ENCODE measurements around the gene CFAP61. TPM values are rescaled to one million over a fixed set of nuclear protein-coding genes. Genes with fewer than 3 reads are reported as not detected.
A peak's percentile ranks its signal among the peaks of the same experiment; 100 is the strongest.

CFAP61 gene
- total RNA-seq, 1 experiment from 2014 or later = 0.61 TPM

DNA sequence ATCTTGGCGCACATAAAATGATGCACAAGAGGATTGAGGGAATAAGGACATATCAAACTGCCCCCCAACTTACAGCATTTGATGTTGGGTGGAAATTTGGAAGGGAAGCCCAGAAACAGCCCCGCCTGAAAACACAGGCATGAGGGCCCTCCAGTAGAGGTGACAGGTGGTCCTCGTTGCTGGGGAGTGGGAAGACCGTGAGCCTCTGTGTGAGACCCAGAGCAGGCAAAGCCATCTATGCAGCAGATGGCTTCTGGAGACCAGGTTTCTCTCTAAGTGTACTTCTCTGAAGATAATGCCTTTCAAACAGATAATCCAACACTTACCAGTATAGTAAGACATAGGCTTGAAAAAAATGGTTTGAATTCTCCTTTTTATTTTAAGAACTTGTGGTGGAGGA, 183.3 kb downstream of the CFAP61 start:
- ChIA-PET POLR2A (no interaction called here), CTCF (interaction anchor here (0.6 kb wide), 1 partner anchor 16 kb away, joined by 3 read pairs; no protein-coding TSS in a partner anchor)

DNA sequence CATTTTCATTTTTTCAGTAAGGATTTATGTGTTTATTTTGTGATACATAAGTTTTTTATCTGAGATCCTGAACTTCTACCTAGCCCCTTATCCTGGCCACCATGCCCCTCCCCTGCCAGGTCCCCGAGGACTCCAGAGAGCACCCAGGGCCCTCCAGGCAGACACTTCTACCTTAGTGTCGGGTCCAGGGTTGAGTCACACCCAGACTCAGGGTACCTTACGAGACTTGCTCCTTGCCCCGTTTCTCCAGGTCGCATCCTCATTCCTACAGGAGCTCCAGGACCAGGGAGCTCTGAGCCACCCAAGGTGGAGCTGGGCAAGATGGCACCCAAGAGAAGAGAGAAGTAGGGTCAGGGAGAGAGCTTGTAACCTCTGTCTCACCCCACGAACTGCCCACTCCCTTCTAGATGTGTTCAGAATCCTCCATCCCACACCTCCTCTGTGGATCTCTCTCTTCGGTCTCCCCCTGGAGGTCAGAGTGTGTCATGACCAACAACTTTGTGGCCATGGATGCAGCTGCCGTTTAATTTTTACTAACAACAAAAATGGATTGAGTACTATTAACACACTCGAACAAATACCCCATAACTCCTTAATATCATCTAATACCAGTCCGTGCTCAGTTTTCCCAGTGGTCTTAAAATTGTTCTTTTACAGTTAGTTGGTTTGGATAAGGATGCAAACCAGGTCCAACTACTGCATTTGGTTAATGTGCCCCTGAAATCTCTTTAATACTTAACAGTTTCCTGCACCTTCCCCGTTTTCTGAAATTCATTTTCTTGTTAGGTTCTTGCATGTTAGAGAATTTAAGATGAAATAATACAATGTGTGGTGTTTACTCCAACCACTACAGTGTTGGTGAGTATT, 185.0 kb downstream of the CFAP61 start:
- TF ChIP-seq TCF7 (CRISPR knock-in tag; IDR thresholded peaks at IDR 0.05; ENCODE audit: low read depth) (no peak), ESRRA (CRISPR knock-in tag; IDR thresholded peaks at IDR 0.05; ENCODE audit: borderline replicate concordance) (no peak), ELF4 (CRISPR knock-in tag; IDR thresholded peaks at IDR 0.05; ENCODE audit: low read depth) (no peak), MYBL2 (CRISPR knock-in tag; IDR thresholded peaks at IDR 0.05) (no peak)
- TF ChIP-seq, protein P1, sequence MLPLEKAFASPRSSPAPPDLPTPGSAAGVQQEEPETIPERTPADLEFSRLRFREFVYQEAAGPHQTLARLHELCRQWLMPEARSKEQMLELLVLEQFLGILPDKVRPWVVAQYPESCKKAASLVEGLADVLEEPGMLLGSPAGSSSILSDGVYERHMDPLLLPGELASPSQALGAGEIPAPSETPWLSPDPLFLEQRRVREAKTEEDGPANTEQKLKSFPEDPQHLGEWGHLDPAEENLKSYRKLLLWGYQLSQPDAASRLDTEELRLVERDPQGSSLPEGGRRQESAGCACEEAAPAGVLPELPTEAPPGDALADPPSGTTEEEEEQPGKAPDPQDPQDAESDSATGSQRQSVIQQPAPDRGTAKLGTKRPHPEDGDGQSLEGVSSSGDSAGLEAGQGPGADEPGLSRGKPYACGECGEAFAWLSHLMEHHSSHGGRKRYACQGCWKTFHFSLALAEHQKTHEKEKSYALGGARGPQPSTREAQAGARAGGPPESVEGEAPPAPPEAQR (CRISPR knock-in tag; IDR thresholded peaks at IDR 0.05) = no peak
- TF ChIP-seq, protein P2, sequence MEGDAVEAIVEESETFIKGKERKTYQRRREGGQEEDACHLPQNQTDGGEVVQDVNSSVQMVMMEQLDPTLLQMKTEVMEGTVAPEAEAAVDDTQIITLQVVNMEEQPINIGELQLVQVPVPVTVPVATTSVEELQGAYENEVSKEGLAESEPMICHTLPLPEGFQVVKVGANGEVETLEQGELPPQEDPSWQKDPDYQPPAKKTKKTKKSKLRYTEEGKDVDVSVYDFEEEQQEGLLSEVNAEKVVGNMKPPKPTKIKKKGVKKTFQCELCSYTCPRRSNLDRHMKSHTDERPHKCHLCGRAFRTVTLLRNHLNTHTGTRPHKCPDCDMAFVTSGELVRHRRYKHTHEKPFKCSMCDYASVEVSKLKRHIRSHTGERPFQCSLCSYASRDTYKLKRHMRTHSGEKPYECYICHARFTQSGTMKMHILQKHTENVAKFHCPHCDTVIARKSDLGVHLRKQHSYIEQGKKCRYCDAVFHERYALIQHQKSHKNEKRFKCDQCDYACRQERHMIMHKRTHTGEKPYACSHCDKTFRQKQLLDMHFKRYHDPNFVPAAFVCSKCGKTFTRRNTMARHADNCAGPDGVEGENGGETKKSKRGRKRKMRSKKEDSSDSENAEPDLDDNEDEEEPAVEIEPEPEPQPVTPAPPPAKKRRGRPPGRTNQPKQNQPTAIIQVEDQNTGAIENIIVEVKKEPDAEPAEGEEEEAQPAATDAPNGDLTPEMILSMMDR (IDR thresholded peaks at IDR 0.05) = peak; percentile 72
- Mint-ChIP-seq H3K27ac (no peak overlapping the region), H3K9me3 (no peaks in the 10 kb centered on the region; the same call in 1 of the 2 replicates), H3K27me3 (ENCODE audit: low read depth) (peaks cover 4% of the 10 kb centered on the region; the same call in 1 of the 2 replicates), H3K4me3 (no peak overlapping the region), H3K4me1 (peaks cover 10% of the 10 kb centered on the region), H3K36me3 (no peaks in the 10 kb centered on the region)
- peak; percentile 54 for DNase-seq (ENCODE audit: low spot score)
- ChIA-PET CTCF (interaction anchor here (0.6 to 3.7 kb wide), 26 partner anchors 9 to 601 kb away, joined by 3 to 19 read pairs (median 4); partner anchors contain the start of genes CFAP61 and CRNKL1), POLR2A (no interaction called here)
- ATAC-seq = peak; percentile 92

More for the DNA sequence above, 183.3 kb downstream of the CFAP61 start:
- ATAC-seq (no peak), DNase-seq (ENCODE audit: low spot score) (no peak)
- Mint-ChIP-seq H3K9me3 (no peaks in the 10 kb centered on the region), H3K27ac (no peak overlapping the region), H3K4me3 (no peak overlapping the region), H3K27me3 (ENCODE audit: low read depth) (peaks cover 4% of the 10 kb centered on the region; the same call in 1 of the 2 replicates), H3K36me3 (no peaks in the 10 kb centered on the region), H3K4me1 (peaks cover 12% of the 10 kb centered on the region)
- TF ChIP-seq JAZF1 (CRISPR knock-in tag; IDR thresholded peaks at IDR 0.05) = no peak
- TF ChIP-seq, protein P3, sequence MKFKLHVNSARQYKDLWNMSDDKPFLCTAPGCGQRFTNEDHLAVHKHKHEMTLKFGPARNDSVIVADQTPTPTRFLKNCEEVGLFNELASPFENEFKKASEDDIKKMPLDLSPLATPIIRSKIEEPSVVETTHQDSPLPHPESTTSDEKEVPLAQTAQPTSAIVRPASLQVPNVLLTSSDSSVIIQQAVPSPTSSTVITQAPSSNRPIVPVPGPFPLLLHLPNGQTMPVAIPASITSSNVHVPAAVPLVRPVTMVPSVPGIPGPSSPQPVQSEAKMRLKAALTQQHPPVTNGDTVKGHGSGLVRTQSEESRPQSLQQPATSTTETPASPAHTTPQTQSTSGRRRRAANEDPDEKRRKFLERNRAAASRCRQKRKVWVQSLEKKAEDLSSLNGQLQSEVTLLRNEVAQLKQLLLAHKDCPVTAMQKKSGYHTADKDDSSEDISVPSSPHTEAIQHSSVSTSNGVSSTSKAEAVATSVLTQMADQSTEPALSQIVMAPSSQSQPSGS (CRISPR knock-in tag; IDR thresholded peaks at IDR 0.05; ENCODE audit: borderline replicate concordance, low read depth) = no peak
- TF ChIP-seq, protein P4, sequence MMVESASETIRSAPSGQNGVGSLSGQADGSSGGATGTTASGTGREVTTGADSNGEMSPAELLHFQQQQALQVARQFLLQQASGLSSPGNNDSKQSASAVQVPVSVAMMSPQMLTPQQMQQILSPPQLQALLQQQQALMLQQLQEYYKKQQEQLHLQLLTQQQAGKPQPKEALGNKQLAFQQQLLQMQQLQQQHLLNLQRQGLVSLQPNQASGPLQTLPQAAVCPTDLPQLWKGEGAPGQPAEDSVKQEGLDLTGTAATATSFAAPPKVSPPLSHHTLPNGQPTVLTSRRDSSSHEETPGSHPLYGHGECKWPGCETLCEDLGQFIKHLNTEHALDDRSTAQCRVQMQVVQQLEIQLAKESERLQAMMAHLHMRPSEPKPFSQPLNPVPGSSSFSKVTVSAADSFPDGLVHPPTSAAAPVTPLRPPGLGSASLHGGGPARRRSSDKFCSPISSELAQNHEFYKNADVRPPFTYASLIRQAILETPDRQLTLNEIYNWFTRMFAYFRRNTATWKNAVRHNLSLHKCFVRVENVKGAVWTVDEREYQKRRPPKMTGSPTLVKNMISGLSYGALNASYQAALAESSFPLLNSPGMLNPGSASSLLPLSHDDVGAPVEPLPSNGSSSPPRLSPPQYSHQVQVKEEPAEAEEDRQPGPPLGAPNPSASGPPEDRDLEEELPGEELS (CRISPR knock-in tag; IDR thresholded peaks at IDR 0.05) = no peak
- TF ChIP-seq EMX1 (CRISPR knock-in tag; IDR thresholded peaks at IDR 0.05) = no peak
- no peak for TF ChIP-seq TEAD1 (CRISPR knock-in tag; IDR thresholded peaks at IDR 0.05)
- TF ChIP-seq SP1 (CRISPR knock-in tag; conservative IDR thresholded peaks at IDR 0.05) = no peak
- TF ChIP-seq, protein P5, sequence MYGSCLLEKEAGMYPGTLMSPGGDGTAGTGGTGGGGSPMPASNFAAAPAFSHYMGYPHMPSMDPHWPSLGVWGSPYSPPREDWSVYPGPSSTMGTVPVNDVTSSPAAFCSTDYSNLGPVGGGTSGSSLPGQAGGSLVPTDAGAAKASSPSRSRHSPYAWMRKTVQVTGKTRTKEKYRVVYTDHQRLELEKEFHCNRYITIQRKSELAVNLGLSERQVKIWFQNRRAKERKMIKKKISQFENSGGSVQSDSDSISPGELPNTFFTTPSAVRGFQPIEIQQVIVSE (CRISPR knock-in tag; IDR thresholded peaks at IDR 0.05; ENCODE audit: borderline replicate concordance) = no peak
- no peak for TF ChIP-seq NFYB (CRISPR knock-in tag; conservative IDR thresholded peaks at IDR 0.05; ENCODE audit: low read depth)
- no peak for TF ChIP-seq ZNF671 (CRISPR knock-in tag; IDR thresholded peaks at IDR 0.05)
- TF ChIP-seq, protein P6, sequence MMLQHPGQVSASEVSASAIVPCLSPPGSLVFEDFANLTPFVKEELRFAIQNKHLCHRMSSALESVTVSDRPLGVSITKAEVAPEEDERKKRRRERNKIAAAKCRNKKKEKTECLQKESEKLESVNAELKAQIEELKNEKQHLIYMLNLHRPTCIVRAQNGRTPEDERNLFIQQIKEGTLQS (CRISPR knock-in tag; conservative IDR thresholded peaks at IDR 0.05) = no peak
- TF ChIP-seq, protein P7, sequence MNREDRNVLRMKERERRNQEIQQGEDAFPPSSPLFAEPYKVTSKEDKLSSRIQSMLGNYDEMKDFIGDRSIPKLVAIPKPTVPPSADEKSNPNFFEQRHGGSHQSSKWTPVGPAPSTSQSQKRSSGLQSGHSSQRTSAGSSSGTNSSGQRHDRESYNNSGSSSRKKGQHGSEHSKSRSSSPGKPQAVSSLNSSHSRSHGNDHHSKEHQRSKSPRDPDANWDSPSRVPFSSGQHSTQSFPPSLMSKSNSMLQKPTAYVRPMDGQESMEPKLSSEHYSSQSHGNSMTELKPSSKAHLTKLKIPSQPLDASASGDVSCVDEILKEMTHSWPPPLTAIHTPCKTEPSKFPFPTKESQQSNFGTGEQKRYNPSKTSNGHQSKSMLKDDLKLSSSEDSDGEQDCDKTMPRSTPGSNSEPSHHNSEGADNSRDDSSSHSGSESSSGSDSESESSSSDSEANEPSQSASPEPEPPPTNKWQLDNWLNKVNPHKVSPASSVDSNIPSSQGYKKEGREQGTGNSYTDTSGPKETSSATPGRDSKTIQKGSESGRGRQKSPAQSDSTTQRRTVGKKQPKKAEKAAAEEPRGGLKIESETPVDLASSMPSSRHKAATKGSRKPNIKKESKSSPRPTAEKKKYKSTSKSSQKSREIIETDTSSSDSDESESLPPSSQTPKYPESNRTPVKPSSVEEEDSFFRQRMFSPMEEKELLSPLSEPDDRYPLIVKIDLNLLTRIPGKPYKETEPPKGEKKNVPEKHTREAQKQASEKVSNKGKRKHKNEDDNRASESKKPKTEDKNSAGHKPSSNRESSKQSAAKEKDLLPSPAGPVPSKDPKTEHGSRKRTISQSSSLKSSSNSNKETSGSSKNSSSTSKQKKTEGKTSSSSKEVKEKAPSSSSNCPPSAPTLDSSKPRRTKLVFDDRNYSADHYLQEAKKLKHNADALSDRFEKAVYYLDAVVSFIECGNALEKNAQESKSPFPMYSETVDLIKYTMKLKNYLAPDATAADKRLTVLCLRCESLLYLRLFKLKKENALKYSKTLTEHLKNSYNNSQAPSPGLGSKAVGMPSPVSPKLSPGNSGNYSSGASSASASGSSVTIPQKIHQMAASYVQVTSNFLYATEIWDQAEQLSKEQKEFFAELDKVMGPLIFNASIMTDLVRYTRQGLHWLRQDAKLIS (CRISPR knock-in tag; IDR thresholded peaks at IDR 0.05; ENCODE audit: borderline replicate concordance) = no peak
- TF ChIP-seq FOXP1 (CRISPR knock-in tag; IDR thresholded peaks at IDR 0.05; ENCODE audit: borderline replicate concordance) = no peak
- TF ChIP-seq CREB1 (CRISPR knock-in tag; IDR thresholded peaks at IDR 0.05) = no peak
